Endodermal cell (in vitro differentiated cells): ENCODE results near the gene CYSLTR1. TPM values are rescaled to one million over a fixed set of nuclear protein-coding genes. Genes with fewer than 3 reads are reported as not detected.

Experiments used
- total RNA-seq, 2 donors: library from RNA; stranded (reverse); fragmentation: NEBNext Ultra II Directional in 1 of 2; extraction: Animal tissue kit (Norgen Biotek cat#: 25700) in 1 of 2; gene quantifications; 2 replicates in 1 of 2; 3 replicates in 1 of 2; pipeline ENCODE4 v1.2.1, GENCODE V29; 2021

The CYSLTR1 gene
- total RNA-seq, 2 donors from 2014 or later, result 0.11 to 0.24 TPM

Other genes starting within 250 kb of the CYSLTR1 start
- 100 to 1,000 TPM; 277 to 296 TPM for gene PGK1, start 223.4 kb downstream of the CYSLTR1 start, total RNA-seq
- gene TAF9B, start 188.0 kb downstream of the CYSLTR1 start, total RNA-seq, result 10 to 100 TPM; 44.0 to 53.1 TPM